T-helper 2 cell treated with Interferon-gamma antibody and Interleukin-4, amounts not matched to agents 5 μg/mL and 100 μg/mL, for 36 hours (primary cell): Measurements from ENCODE around the gene ATP8B4.

Source experiments
- DNase-seq: peaks from one replicate; pipeline ENCODE4 v3.0.0; 2021; ENCODE audit warnings: low spot score
- H3K27ac Mint-ChIP-seq: one replicate; pipeline ENCODE4 v1.8.0; 2021; ENCODE audit warnings: mild to moderate bottlenecking, mixed read lengths
- H3K27me3 Mint-ChIP-seq: one replicate; pipeline ENCODE4 v1.8.0; 2021; ENCODE audit warnings: low read depth, mixed read lengths
- H3K36me3 Mint-ChIP-seq: one replicate; pipeline ENCODE4 v1.8.0; 2021; ENCODE audit warnings: low read depth, mixed read lengths
- H3K4me1 Mint-ChIP-seq: one replicate; pipeline ENCODE4 v1.8.0; 2021; ENCODE audit warnings: low read depth, mixed read lengths
- H3K4me3 Mint-ChIP-seq: one replicate; pipeline ENCODE4 v1.8.0; 2022; ENCODE audit warnings: mild to moderate bottlenecking, moderate library complexity, mixed read lengths
- H3K9me3 Mint-ChIP-seq: one replicate; pipeline ENCODE4 v1.8.0; 2021; ENCODE audit warnings: mixed read lengths

Gene ATP8B4

GRCh38 chr15:50071551-50072258, 47.3 kb downstream of the ATP8B4 start:
- Mint-ChIP-seq H3K27me3 (no peaks in the 10 kb centered on the region), H3K4me1 (peaks cover 17% of the 10 kb centered on the region), H3K4me3 (no peak overlapping the region), H3K36me3 (peaks cover 35% of the 10 kb centered on the region), H3K9me3 (no peaks in the 10 kb centered on the region), H3K27ac (no peak overlapping the region)
- no peak for DNase-seq

- H3K4me3 Mint-ChIP-seq: no peak overlapping the region
- H3K27ac Mint-ChIP-seq: no peak overlapping the region
- no peak for DNase-seq
- peaks cover 35% of the 10 kb centered on the region for H3K4me1 Mint-ChIP-seq
- H3K9me3 Mint-ChIP-seq: no peaks in the 10 kb centered on the region
- no peaks in the 10 kb centered on the region for H3K27me3 Mint-ChIP-seq
- peaks cover 28% of the 10 kb centered on the region for H3K36me3 Mint-ChIP-seq
These were observed 51.0 kb downstream of the ATP8B4 start for GRCh38 chr15:50068016-50068415.

DNA sequence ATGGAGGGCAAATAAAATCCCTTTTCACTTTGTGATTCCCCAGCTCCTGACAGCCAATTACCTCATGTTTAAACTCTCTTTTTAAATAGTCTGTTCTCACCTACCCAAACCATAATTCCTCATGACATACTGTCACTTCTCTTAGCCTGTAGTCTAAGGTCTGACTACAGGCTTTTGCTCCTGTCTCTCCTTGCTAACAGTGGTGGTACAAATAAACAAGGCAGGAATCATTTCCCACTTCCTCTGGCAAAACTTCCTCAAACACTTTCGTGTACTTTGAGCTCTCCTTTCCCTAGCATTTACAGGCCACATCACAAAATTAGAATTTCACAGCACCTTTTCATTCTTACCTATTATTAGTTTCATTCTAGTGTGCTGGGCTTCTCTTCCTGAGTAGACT, 51.8 kb downstream of the ATP8B4 start:
- H3K9me3 Mint-ChIP-seq: no peaks in the 10 kb centered on the region
- peaks cover 36% of the 10 kb centered on the region for H3K4me1 Mint-ChIP-seq
- DNase-seq: no peak
- H3K27me3 Mint-ChIP-seq: no peaks in the 10 kb centered on the region
- peak overlapping the region; percentile 74 for H3K27ac Mint-ChIP-seq
- peaks cover 27% of the 10 kb centered on the region for H3K36me3 Mint-ChIP-seq
- no peak overlapping the region for H3K4me3 Mint-ChIP-seq

DNA sequence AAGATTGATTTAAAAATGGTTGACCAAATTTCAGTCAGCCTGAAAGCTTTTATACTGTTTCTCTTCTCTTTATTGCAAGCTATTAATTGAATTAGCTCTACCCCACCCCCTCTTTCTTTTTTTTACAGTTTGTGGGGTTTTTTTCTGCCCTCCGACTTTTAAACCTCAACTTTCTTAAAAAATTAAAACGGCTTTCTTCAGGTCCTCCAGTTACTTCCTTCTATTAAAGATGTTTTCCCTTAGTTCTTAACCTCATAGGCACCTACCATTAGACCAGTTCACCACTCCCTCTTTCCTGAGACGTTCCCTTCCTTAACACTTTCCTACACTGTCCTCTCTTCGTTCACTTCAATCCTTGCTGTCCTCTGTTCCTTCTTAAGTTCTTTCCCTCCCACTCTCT, 52.4 kb downstream of the ATP8B4 start:
- peaks cover 26% of the 10 kb centered on the region for H3K36me3 Mint-ChIP-seq
- no peaks in the 10 kb centered on the region for H3K9me3 Mint-ChIP-seq
- no peak for DNase-seq
- H3K27ac Mint-ChIP-seq: peak overlapping the region; percentile 74
- no peak overlapping the region for H3K4me3 Mint-ChIP-seq
- no peaks in the 10 kb centered on the region for H3K27me3 Mint-ChIP-seq
- peaks cover 42% of the 10 kb centered on the region for H3K4me1 Mint-ChIP-seq

GRCh38 chr15:50066202-50066601, 52.8 kb downstream of the ATP8B4 start:
- H3K4me3 Mint-ChIP-seq: peak overlapping the region; percentile 20
- DNase-seq: peak; percentile 74
- H3K27ac Mint-ChIP-seq: peak overlapping the region; percentile 74
- peaks cover 44% of the 10 kb centered on the region for H3K4me1 Mint-ChIP-seq
- no peaks in the 10 kb centered on the region for H3K9me3 Mint-ChIP-seq
- peaks cover 26% of the 10 kb centered on the region for H3K36me3 Mint-ChIP-seq
- no peaks in the 10 kb centered on the region for H3K27me3 Mint-ChIP-seq

- Mint-ChIP-seq H3K9me3 (no peaks in the 10 kb centered on the region), H3K4me3 (peak overlapping the region; percentile 14), H3K27ac (peak overlapping the region; percentile 71), H3K27me3 (no peaks in the 10 kb centered on the region), H3K4me1 (peaks cover 49% of the 10 kb centered on the region), H3K36me3 (peaks cover 26% of the 10 kb centered on the region)
- DNase-seq: no peak
These were observed 53.8 kb downstream of the ATP8B4 start for GRCh38 chr15:50065279-50065678.

- Mint-ChIP-seq H3K27me3 (no peaks in the 10 kb centered on the region), H3K27ac (peak overlapping the region; percentile 34), H3K4me3 (peak overlapping the region; percentile 25), H3K9me3 (no peaks in the 10 kb centered on the region), H3K36me3 (peaks cover 26% of the 10 kb centered on the region), H3K4me1 (peaks cover 53% of the 10 kb centered on the region)
- no peak for DNase-seq
These were observed 54.4 kb downstream of the ATP8B4 start for GRCh38 chr15:50064673-50065072.

- no peak for DNase-seq
- Mint-ChIP-seq H3K4me3 (no peak overlapping the region), H3K36me3 (peaks cover 23% of the 10 kb centered on the region), H3K4me1 (peaks cover 59% of the 10 kb centered on the region), H3K27ac (no peak overlapping the region), H3K27me3 (no peaks in the 10 kb centered on the region), H3K9me3 (no peaks in the 10 kb centered on the region)
These were observed 55.8 kb downstream of the ATP8B4 start for GRCh38 chr15:50063226-50063625.

DNA sequence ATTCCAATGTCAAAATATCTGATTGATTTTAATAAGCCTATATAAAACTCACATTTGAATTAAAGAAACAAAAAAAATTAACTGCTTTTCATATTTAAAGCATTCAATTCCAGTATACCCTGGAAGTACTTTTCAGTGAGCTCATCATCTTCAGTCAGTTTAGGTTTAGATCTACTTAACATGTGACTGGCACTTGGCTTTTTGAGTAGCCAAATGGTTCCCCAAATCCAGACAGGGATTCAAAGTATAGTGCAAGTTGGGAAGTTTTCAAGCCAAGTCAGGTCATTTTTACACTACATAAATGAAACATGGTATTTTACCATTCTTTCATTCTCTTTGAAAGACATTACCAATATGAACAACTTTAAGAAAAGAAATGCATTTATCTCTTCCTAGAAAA, 57.5 kb downstream of the ATP8B4 start:
- no peak overlapping the region for H3K4me3 Mint-ChIP-seq
- H3K9me3 Mint-ChIP-seq: no peaks in the 10 kb centered on the region
- H3K27me3 Mint-ChIP-seq: no peaks in the 10 kb centered on the region
- no peak for DNase-seq
- no peak overlapping the region for H3K27ac Mint-ChIP-seq
- peaks cover 54% of the 10 kb centered on the region for H3K4me1 Mint-ChIP-seq
- peaks cover 18% of the 10 kb centered on the region for H3K36me3 Mint-ChIP-seq

- Mint-ChIP-seq H3K4me3 (peak overlapping the region; percentile 69), H3K4me1 (peaks cover 59% of the 10 kb centered on the region), H3K27ac (peak overlapping the region; percentile 73), H3K9me3 (no peaks in the 10 kb centered on the region), H3K36me3 (peaks cover 13% of the 10 kb centered on the region), H3K27me3 (no peaks in the 10 kb centered on the region)
- no peak for DNase-seq
These were observed 59.1 kb downstream of the ATP8B4 start for GRCh38 chr15:50059883-50060282.

- Mint-ChIP-seq H3K4me3 (no peak overlapping the region), H3K4me1 (peaks cover 55% of the 10 kb centered on the region), H3K27ac (no peak overlapping the region), H3K9me3 (no peaks in the 10 kb centered on the region), H3K27me3 (no peaks in the 10 kb centered on the region), H3K36me3 (peaks cover 15% of the 10 kb centered on the region)
- DNase-seq: no peak
These were observed 59.7 kb downstream of the ATP8B4 start for GRCh38 chr15:50059203-50059772.

DNA sequence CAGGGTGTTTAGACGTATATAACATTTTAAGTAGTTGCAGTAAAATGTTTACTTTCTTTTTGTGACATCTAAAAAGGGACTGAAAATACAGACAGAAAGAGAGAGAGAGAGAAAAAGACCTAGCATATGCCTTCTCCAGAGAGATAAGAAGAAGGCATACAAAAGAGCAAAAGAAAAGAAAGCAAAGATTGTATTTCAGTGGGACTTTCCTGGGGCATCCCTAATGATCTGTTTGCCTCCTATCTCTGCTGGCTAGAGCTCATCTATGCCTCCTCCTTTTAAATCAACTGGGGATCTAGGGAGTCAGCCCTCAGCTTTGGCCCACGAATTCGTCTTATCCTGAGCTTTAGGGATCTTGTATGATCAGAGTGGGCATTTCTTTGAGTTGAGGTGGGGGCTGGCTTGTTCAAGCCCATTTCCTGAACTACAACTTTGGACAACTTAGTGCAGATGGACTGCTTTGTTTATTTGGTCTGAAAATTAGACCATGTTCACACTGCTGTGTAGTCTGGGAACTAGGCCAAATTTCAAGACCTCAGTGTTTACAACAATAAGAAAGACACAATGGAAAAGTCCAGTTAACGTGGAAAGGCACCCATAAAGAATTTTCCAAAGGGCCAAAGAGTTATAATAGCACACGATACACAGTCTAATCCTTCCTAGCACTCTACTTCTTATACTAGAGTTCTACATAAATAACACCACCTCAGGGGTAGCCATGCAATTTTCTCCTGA, 61.0 kb downstream of the ATP8B4 start:
- H3K27me3 Mint-ChIP-seq: no peaks in the 10 kb centered on the region
- DNase-seq: no peak
- no peak overlapping the region for H3K4me3 Mint-ChIP-seq
- no peak overlapping the region for H3K27ac Mint-ChIP-seq
- peaks cover 50% of the 10 kb centered on the region for H3K4me1 Mint-ChIP-seq
- H3K9me3 Mint-ChIP-seq: no peaks in the 10 kb centered on the region
- peaks cover 12% of the 10 kb centered on the region for H3K36me3 Mint-ChIP-seq

- H3K4me1 Mint-ChIP-seq: peaks cover 48% of the 10 kb centered on the region
- no peak overlapping the region for H3K27ac Mint-ChIP-seq
- H3K36me3 Mint-ChIP-seq: peaks cover 10% of the 10 kb centered on the region
These were observed 61.8 kb downstream of the ATP8B4 start for GRCh38 chr15:50057196-50057595.

DNA sequence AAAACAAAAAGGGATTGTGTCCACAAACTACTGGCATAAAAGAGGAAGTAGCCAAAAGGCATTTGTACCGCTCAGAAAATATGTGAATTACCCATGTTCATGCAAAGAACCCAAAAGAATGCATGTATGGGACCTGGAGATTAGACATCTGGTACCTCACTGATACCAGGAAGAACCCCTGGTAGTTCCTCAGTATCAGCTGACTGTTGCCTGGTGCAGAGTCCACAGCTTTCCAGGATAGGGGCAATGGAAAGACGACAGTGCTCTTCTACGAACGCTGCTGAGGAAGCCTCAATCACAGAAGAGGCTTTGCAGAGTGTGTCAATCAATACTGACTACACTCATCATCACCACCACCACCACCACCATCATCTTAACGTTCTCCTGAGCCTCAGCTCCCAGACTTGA, 63.3 kb downstream of the ATP8B4 start:
- Mint-ChIP-seq H3K4me3 (no peak overlapping the region), H3K4me1 (peaks cover 44% of the 10 kb centered on the region), H3K27ac (no peak overlapping the region), H3K27me3 (no peaks in the 10 kb centered on the region), H3K9me3 (no peaks in the 10 kb centered on the region), H3K36me3 (peaks cover 7% of the 10 kb centered on the region)
- DNase-seq: no peak

More at GRCh38 chr15:50057196-50057595, 61.8 kb downstream of the ATP8B4 start:
- no peak for DNase-seq
- no peak overlapping the region for H3K4me3 Mint-ChIP-seq
- no peaks in the 10 kb centered on the region for H3K9me3 Mint-ChIP-seq
- H3K27me3 Mint-ChIP-seq: no peaks in the 10 kb centered on the region
